K562 (cell line): ENCODE data around the gene STIM1. TPM values are rescaled to one million over a fixed set of nuclear protein-coding genes. Genes with fewer than 3 reads are reported as not detected.

Experiments used
- BCOR ChIP-seq: fragments of 450-650 bp; IDR thresholded peaks from 2 replicates; pipeline ENCODE4 v1.6.1; 2016
- FOXP4 ChIP-seq: sonication (generic); formaldehyde crosslinking; IDR thresholded peaks from 2 replicates; pipeline ENCODE4 v1.8.0; 2022; ENCODE audit warnings: mild to moderate bottlenecking, missing genetic modification reagents, borderline replicate concordance
- GMEB1 ChIP-seq: fragments of 250-450 bp; sonication (Bioruptor Pico); IDR thresholded peaks from 2 replicates; pipeline ENCODE4 v1.4.0; 2020; ENCODE audit warnings: mild to moderate bottlenecking
- NELFE ChIP-seq: IDR thresholded peaks from 2 replicates; pipeline ENCODE4 v1.6.1; 2011; ENCODE audit warnings: mild to moderate bottlenecking; ENCODE audit not compliant: insufficient read depth, insufficient read length
- RHOXF2B ChIP-seq: fragments of 250-450 bp; sonication (Bioruptor Pico); conservative IDR thresholded peaks from 2 replicates; pipeline ENCODE4 v1.5.1; 2021
- ZBTB11 ChIP-seq, 3 experiments: fragments of 200-800 bp in 1 of 3; fragments of 250-450 bp in 1 of 3; fragments of 450-650 bp in 1 of 3; sonication (Bioruptor Pico) in 1 of 3; sonication (Bioruptor generic) in 1 of 3; formaldehyde crosslinking in 1 of 3; IDR thresholded peaks; 2 replicates each; pipeline versions ENCODE4 v1.6.1 to v1.8.0; 2016 to 2022; ENCODE audit warnings: mild to moderate bottlenecking in 2 of 3, missing genetic modification characterization in 2 of 3, missing compliant biosample characterization in 1 of 3, moderate library complexity in 1 of 3
- ZNF134 ChIP-seq: fragments of 250-450 bp; sonication (Bioruptor Pico); conservative IDR thresholded peaks from 2 replicates; pipeline ENCODE4 v1.4.0; 2020
- ZNF253 ChIP-seq: fragments of 250-450 bp; sonication (Bioruptor Pico); conservative IDR thresholded peaks from 2 replicates; pipeline ENCODE4 v1.6.1; 2021; ENCODE audit warnings: mild to moderate bottlenecking
- ZNF717 ChIP-seq: fragments of 250-450 bp; sonication (Bioruptor Pico); IDR thresholded peaks from 2 replicates; pipeline ENCODE4 v1.5.0; 2021
- polyA plus RNA-seq, 8 experiments: library from polyadenylated mRNA; depleted of rRNA in 4 of 8; stranded (reverse) in 5 of 8; unstranded in 3 of 8; fragments of >200 nt; fragmentation: Nextera tagmentation in 2 of 8; fragmentation: Illumina TruSeq in 1 of 8; extraction: Ambion mirVana in 2 of 8; extraction: Trizol in 1 of 8; gene quantifications; 2 replicates each; pipeline versions ENCODE4 v1.2.1 to v1.2.3, GENCODE V29; 2011 to 2014; ENCODE audit warnings: inconsistent platforms in 1 of 8, missing spikeins in 1 of 8
- total RNA-seq, 7 experiments: library from RNA; depleted of rRNA in 6 of 7; stranded (reverse); fragments of >200 nt in 6 of 7; fragmentation: Illumina TruSeq in 2 of 7; extraction: Trizol in 2 of 7; gene quantifications; 2 replicates each; pipeline versions ENCODE4 v1.2.1 to v1.2.3, GENCODE V29; 2011 to 2021; ENCODE audit warnings: low replicate concordance in 1 of 7
- TF ChIP-seq, protein P1 (sequence below), 2 experiments: fragments of 450-650 bp; IDR thresholded peaks; 2 replicates each; pipeline ENCODE4 v1.6.1; 2016; ENCODE audit warnings: mild to moderate bottlenecking in 2 of 2, borderline replicate concordance in 1 of 2, low read depth in 1 of 2, moderate library complexity in 1 of 2

Gene STIM1
- total and polyA plus RNA-seq, 9 of the 15 experiments (the other 6 are each of a cell fraction or from before 2014, with no cell fraction given), result 7.7 to 50.5 (median 22.5) TPM

GRCh38 chr11:3824714-3825472, 30.6 kb upstream of the STIM1 start (continued):
- TF ChIP-seq FOXP4 (CRISPR knock-in tag) (no peak), BCOR (0 out of 2 replicates have a peak, but pooled peaks have one; percentile 18), ZNF717 (no peak), ZNF253 (CRISPR knock-in tag) (no peak), ZBTB11 (CRISPR knock-in tag; IDR thresholded peaks at IDR 0.05) (0 out of 6 replicates have a peak, but pooled peaks of 1 of the 3 experiments have one; percentile 41), GMEB1 (CRISPR knock-in tag) (no peak), NELFE (no peak), RHOXF2B (CRISPR knock-in tag) (no peak), ZNF134 (CRISPR knock-in tag) (no peak)
- TF ChIP-seq, protein P1, sequence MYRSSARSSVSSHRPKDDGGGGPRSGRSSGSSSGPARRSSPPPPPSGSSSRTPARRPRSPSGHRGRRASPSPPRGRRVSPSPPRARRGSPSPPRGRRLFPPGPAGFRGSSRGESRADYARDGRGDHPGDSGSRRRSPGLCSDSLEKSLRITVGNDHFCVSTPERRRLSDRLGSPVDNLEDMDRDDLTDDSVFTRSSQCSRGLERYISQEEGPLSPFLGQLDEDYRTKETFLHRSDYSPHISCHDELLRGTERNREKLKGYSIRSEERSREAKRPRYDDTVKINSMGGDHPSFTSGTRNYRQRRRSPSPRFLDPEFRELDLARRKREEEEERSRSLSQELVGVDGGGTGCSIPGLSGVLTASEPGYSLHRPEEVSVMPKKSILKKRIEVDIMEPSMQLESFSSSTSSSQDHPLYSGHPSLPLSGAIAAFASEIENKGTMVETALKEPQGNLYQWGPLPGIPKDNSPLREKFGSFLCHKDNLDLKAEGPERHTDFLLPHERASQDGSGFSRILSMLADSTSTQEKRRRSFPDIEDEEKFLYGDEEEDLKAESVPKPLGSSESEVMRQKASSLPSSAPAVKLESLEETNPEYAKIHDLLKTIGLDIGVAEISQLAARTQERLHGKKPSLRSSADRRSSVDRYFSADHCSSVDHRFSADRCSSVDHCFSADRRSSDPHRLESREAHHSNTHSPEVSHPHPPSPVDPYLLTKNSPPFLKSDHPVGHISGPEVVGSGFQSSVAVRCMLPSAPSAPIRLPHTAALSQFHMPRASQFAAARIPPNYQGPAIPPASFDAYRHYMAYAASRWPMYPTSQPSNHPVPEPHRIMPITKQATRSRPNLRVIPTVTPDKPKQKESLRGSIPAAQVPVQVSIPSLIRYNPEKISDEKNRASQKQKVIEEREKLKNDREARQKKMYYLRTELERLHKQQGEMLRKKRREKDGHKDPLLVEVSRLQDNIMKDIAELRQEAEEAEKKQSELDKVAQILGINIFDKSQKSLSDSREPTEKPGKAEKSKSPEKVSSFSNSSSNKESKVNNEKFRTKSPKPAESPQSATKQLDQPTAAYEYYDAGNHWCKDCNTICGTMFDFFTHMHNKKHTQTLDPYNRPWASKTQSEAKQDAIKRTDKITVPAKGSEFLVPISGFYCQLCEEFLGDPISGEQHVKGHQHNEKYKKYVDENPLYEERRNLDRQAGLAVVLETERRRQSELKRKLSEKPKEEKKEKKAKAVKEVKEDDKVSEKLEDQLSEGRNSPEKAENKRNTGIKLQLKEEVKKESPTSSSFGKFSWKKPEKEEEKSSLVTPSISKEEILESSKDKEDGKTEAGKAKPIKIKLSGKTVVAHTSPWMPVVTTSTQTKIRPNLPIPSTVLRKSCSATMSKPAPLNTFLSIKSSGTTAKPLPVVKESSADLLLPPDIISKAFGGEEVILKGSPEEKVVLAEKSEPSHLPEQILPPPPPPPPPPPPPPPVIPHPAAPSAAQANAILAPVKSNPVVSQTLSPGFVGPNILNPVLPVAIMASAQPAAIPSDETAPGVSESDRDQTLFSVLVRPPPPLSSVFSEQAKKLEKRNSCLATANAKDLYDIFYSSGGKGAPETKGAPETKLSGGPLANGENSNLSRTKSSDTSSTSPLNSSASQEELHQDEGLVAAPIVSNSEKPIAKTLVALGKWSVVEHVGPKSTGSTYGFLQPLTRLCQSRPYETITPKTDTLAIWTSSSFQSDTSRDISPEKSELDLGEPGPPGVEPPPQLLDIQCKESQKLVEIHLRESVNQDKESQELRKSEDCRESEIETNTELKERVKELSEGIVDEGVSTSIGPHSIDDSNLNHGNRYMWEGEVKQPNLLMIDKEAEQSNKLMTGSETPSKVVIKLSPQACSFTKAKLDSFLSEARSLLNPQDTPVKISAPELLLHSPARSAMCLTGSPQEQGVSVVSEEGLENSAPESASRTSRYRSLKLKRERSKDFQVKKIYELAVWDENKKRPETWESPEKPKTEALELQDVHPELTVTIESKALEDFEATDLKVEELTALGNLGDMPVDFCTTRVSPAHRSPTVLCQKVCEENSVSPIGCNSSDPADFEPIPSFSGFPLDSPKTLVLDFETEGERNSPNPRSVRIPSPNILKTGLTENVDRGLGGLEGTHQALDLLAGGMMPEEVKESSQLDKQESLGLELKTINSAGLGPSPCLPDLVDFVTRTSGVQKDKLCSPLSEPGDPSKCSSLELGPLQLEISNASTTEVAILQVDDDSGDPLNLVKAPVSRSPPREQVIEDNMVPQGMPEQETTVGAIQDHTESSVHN (IDR thresholded peaks at IDR 0.05; ENCODE audit: borderline replicate concordance in 1 of 2, low read depth in 1 of 2), result no peak
